Loucy (cell line): ENCODE results near the gene CISD1.

ENCODE experiments used
- H2AFZ ChIP-seq: fragments of 200-600 bp; sonication (generic); 2 replicates; pipeline ENCODE4 v1.6.0; 2016; ENCODE audit warnings: antibody characterized with exemption, mild to moderate bottlenecking, low read length, moderate library complexity
- H3F3A ChIP-seq: fragments of 200-600 bp; 2 replicates; pipeline ENCODE4 v1.6.0; 2016; ENCODE audit warnings: antibody characterized with exemption, low read depth, mild to moderate bottlenecking
- H3K27me3 ChIP-seq: fragments of 200-600 bp; sonication (generic); 2 replicates; pipeline ENCODE4 v1.6.1; 2014; ENCODE audit warnings: low read length, mild to moderate bottlenecking; ENCODE audit not compliant: insufficient read depth, poor library complexity, severe bottlenecking
- H3K36me3 ChIP-seq: fragments of 200-600 bp; sonication (generic); 2 replicates; pipeline ENCODE4 v1.6.1; 2016; ENCODE audit warnings: low read length; ENCODE audit not compliant: insufficient read depth
- H3K4me1 ChIP-seq: fragments of 200-600 bp; sonication (generic); 2 replicates; pipeline ENCODE4 v1.5.1; 2014; ENCODE audit warnings: low read length, mild to moderate bottlenecking; ENCODE audit not compliant: insufficient read depth, poor library complexity, severe bottlenecking
- H3K4me2 ChIP-seq: fragments of 200-600 bp; sonication (generic); 2 replicates; pipeline ENCODE4 v1.6.0; 2014; ENCODE audit warnings: antibody characterized with exemption, low read length, low read depth, mild to moderate bottlenecking; ENCODE audit not compliant: poor library complexity, severe bottlenecking
- H3K4me3 ChIP-seq: fragments of 200-600 bp; sonication (generic); 2 replicates; pipeline ENCODE4 v1.5.1; 2014; ENCODE audit warnings: low read length, mild to moderate bottlenecking, mixed read lengths; ENCODE audit not compliant: poor library complexity, severe bottlenecking
- H3K79me2 ChIP-seq: fragments of 200-600 bp; sonication (generic); 2 replicates; pipeline ENCODE4 v1.6.1; 2014; ENCODE audit warnings: low read length; ENCODE audit not compliant: insufficient read depth
- H3K9ac ChIP-seq: fragments of 200-600 bp; sonication (generic); 2 replicates; pipeline ENCODE4 v1.6.0; 2014; ENCODE audit warnings: mild to moderate bottlenecking, low read depth, low read length, moderate library complexity; ENCODE audit not compliant: poor library complexity, severe bottlenecking
- H3K9me2 ChIP-seq: fragments of 200-600 bp; sonication (generic); replicated peaks from 2 replicates; pipeline ENCODE4 v1.6.1; 2016; ENCODE audit warnings: low read depth, low read length, mixed read lengths
- H3K9me3 ChIP-seq: fragments of 200-600 bp; sonication (generic); 2 replicates; pipeline ENCODE4 v1.6.1; 2014; ENCODE audit warnings: mild to moderate bottlenecking, antibody characterized with exemption, low read length, low read depth; ENCODE audit not compliant: insufficient read depth
- H4K20me1 ChIP-seq: fragments of 200-600 bp; sonication (generic); 2 replicates; pipeline ENCODE4 v1.6.0; 2014; ENCODE audit warnings: antibody characterized with exemption, low read length, mild to moderate bottlenecking; ENCODE audit not compliant: insufficient read depth, poor library complexity, severe bottlenecking
- CTCF ChIP-seq: fragments of 200-600 bp; sonication (generic); conservative IDR thresholded peaks from 2 replicates; pipeline ENCODE4 v1.5.1; 2014; ENCODE audit warnings: mild to moderate bottlenecking, antibody characterized with exemption, low read length
- EZH2phosphoT487 ChIP-seq: fragments of 200-600 bp; IDR thresholded peaks from 2 replicates; pipeline ENCODE4 v1.6.1; 2018; ENCODE audit warnings: antibody characterized with exemption, mild to moderate bottlenecking, moderate library complexity, borderline replicate concordance

The CISD1 gene

GRCh38 chr10:58282615-58283014 lies 13.7 kb downstream of the CISD1 start:
- peaks cover 7% of the 10 kb centered on the region for H3K4me1 ChIP-seq
- H2AFZ ChIP-seq, result no peak overlapping the region
- no peaks in the 10 kb centered on the region for H3K9me3 ChIP-seq
- TF ChIP-seq EZH2phosphoT487, result no peak
- TF ChIP-seq CTCF, result no peak
- H4K20me1 ChIP-seq, result no peaks in the 10 kb centered on the region
- no peak overlapping the region for H3K4me2 ChIP-seq
- H3K36me3 ChIP-seq, result 0 out of 2 replicates have a peak, but pooled peaks cover 7% of the 10 kb centered on the region
- H3F3A ChIP-seq, result no peaks in the 10 kb centered on the region
- H3K4me3 ChIP-seq, result no peak overlapping the region
- H3K79me2 ChIP-seq, result no peaks in the 10 kb centered on the region
- no peak overlapping the region for H3K9ac ChIP-seq
- H3K9me2 ChIP-seq, result no peaks in the 10 kb centered on the region
- H3K27me3 ChIP-seq, result no peaks in the 10 kb centered on the region

DNA sequence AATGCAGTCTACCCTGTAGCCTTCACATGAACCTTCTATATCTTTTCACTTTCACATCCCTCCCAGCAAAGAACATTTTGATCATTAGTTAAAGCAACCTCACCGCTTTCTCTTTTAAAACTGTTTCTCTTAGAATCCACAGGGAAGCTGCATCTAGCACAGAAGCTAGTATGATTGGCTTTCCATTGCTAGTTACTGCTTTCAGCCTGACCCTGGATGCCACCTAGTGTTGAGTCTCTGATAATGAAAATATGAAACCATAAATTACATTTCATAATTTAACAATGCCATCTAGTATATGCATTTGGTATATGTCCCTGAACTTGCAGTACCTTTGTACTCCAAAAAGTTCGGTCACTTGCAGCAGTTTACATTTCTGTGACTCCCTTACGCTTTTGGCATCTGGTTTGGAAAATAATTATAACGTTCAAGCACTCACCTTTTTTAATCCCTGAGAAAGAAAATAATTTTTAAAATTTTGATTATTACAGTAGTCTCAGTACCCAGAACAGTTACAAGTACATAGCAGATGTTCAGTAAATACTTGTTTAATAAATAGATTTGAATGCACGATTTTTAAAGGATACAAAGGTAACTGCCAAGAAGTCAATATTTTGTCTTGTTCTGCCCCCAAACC lies 22.7 kb downstream of the CISD1 start:
- Histone ChIP-seq H3K27me3 (no peaks in the 10 kb centered on the region), H3K79me2 (no peaks in the 10 kb centered on the region), H3K9me3 (no peaks in the 10 kb centered on the region), H3K9ac (no peak overlapping the region), H3K4me2 (no peak overlapping the region), H3K36me3 (no peaks in the 10 kb centered on the region), H3K4me1 (no peaks in the 10 kb centered on the region), H3K4me3 (no peak overlapping the region), H4K20me1 (no peaks in the 10 kb centered on the region), H2AFZ (no peak overlapping the region), H3F3A (no peaks in the 10 kb centered on the region), H3K9me2 (no peaks in the 10 kb centered on the region)
- no peak for TF ChIP-seq EZH2phosphoT487
- peak; percentile 84 for TF ChIP-seq CTCF

DNA sequence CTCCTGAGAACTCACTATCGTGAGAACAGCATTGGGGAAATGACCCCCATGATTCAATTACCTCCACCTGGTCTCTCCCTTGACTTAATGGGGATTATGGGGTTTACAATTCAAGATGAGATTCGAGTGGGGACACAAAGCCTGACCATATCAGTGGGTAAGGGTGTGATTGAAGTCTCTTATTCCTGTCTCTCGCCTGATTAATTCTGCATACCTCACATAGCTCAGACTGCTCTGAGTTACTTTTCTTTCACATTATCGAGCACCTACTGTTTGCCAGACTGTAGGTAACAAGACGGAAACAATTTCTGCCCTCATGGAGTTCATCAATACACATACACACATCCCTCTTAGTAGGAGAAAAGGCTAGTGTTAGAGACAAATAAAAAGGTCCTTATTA lies 25.0 kb downstream of the CISD1 start:
- H3K9me3 ChIP-seq, result no peaks in the 10 kb centered on the region
- H2AFZ ChIP-seq, result no peak overlapping the region
- no peaks in the 10 kb centered on the region for H3F3A ChIP-seq
- no peak overlapping the region for H3K4me3 ChIP-seq
- H3K79me2 ChIP-seq, result no peaks in the 10 kb centered on the region
- no peak overlapping the region for H3K9ac ChIP-seq
- TF ChIP-seq EZH2phosphoT487 (no peak), CTCF (no peak)
- H4K20me1 ChIP-seq, result no peaks in the 10 kb centered on the region
- H3K36me3 ChIP-seq, result no peaks in the 10 kb centered on the region
- H3K9me2 ChIP-seq, result no peaks in the 10 kb centered on the region
- H3K4me2 ChIP-seq, result no peak overlapping the region
- H3K4me1 ChIP-seq, result no peaks in the 10 kb centered on the region
- H3K27me3 ChIP-seq, result no peaks in the 10 kb centered on the region
